A549 (cell line): ENCODE data around the gene NXPH4. TPM values are rescaled to one million over a fixed set of nuclear protein-coding genes. Genes with fewer than 3 reads are reported as not detected.

Source experiments
- ATAC-seq, 2 experiments: fragments of 200-7000 bp in 1 of 2; fragments of >200 bp in 1 of 2; cut with Nextera tagmentation in 1 of 2; cut with Tn5 transposase in 1 of 2; 3 replicates each; pipeline versions ENCODE4 v1.8.0 to v1.9.1; 2018 to 2020; ENCODE audit warnings: mild to moderate bottlenecking in 1 of 2, moderate library complexity in 1 of 2
- CTCF ChIA-PET: fragments of 300-600 bp; sonication (Branson Sonifier 250); formaldehyde crosslinking; extraction: SDS; loops from one replicate; lab custom pipeline; 2021; ENCODE audit warnings: antibody characterized with exemption, inconsistent platforms; lab: Yijun Ruan, JAX
- POLR2A ChIA-PET: fragments of 350-600 bp; formaldehyde crosslinking; extraction: SDS; loops from one replicate; lab custom pipeline; 2021; ENCODE audit warnings: antibody characterized with exemption, inconsistent platforms; lab: Yijun Ruan, JAX
- DNase-seq, 2 experiments: peaks; one replicate each; pipeline versions ENCODE4 v3.0.0 to v3.0.0-alpha.2; 2011 to 2016; ENCODE audit warnings: low read depth in 1 of 2, low spot score in 1 of 2
- FAIRE-seq: peaks from 2 replicates; lab custom pipeline; 2011; peaks lifted over from hg19 to GRCh38; lab: Jason Lieb, UNC
- H3K27ac ChIP-seq, 2 experiments: fragments of >200 bp; sonication (Bioruptor Twin); formaldehyde crosslinking; 3 replicates each; pipeline ENCODE4 v1.5.1; 2016 to 2017
- H3K4me1 ChIP-seq: fragments of >200 bp; sonication (Bioruptor Twin); formaldehyde crosslinking; 3 replicates; pipeline ENCODE4 v1.6.1; 2016
- H3K4me2 ChIP-seq: fragments of >200 bp; sonication (Bioruptor Twin); formaldehyde crosslinking; 3 replicates; pipeline ENCODE4 v1.6.1; 2016
- H3K4me3 ChIP-seq: fragments of >200 bp; sonication (Bioruptor Twin); formaldehyde crosslinking; 3 replicates; pipeline ENCODE4 v1.5.1; 2016
- H3K9me3 ChIP-seq: fragments of >200 bp; sonication (Bioruptor Twin); formaldehyde crosslinking; 3 replicates; pipeline ENCODE4 v1.6.1; 2016
- BHLHE40 ChIP-seq: IDR thresholded peaks from 2 replicates; pipeline ENCODE4 v1.6.1; 2012; ENCODE audit warnings: low read depth, low read length, inconsistent platforms
- CBX2 ChIP-seq: fragments of 200-600 bp; sonication (generic); IDR thresholded peaks from 2 replicates; pipeline ENCODE4 v1.6.1; 2016; ENCODE audit warnings: low read depth, mild to moderate bottlenecking, borderline replicate concordance
- CHD4 ChIP-seq: fragments of 200-600 bp; sonication (generic); IDR thresholded peaks from 2 replicates; pipeline ENCODE4 v1.6.1; 2016; ENCODE audit warnings: antibody characterized with exemption, mild to moderate bottlenecking, borderline replicate concordance
- EHF ChIP-seq: fragments of 250-450 bp; sonication (Bioruptor Pico); IDR thresholded peaks from 2 replicates; pipeline ENCODE4 v1.5.0; 2020; ENCODE audit warnings: mild to moderate bottlenecking
- EP300 ChIP-seq, 2 experiments: fragments of >200 bp; sonication (Bioruptor Twin); formaldehyde crosslinking; IDR thresholded peaks; 2 replicates in 1 of 2; 3 replicates in 1 of 2; pipeline ENCODE4 v1.6.1; 2016 to 2017
- FOSL2 ChIP-seq, 2 experiments: fragments of 450-650 bp in 1 of 2; fragments of >200 bp in 1 of 2; sonication (Bioruptor Twin) in 1 of 2; formaldehyde crosslinking; IDR thresholded peaks; 2 replicates each; pipeline versions ENCODE4 v1.5.0 to v1.6.1; 2016 to 2020; ENCODE audit warnings: mild to moderate bottlenecking in 1 of 2, moderate library complexity in 1 of 2
- FOXS1 ChIP-seq: fragments of 250-450 bp; sonication (Bioruptor Pico); IDR thresholded peaks from 2 replicates; pipeline ENCODE4 v1.5.0; 2020; ENCODE audit warnings: mild to moderate bottlenecking, moderate library complexity
- HDAC2 ChIP-seq: fragments of 200-600 bp; sonication (generic); IDR thresholded peaks from 2 replicates; pipeline ENCODE4 v1.6.1; 2016
- HOXB5 ChIP-seq: fragments of 250-450 bp; sonication (Bioruptor Pico); IDR thresholded peaks from 2 replicates; pipeline ENCODE4 v1.5.0; 2020; ENCODE audit warnings: mild to moderate bottlenecking, moderate library complexity
- JUNB ChIP-seq: fragments of >200 bp; sonication (Bioruptor Twin); formaldehyde crosslinking; IDR thresholded peaks from 2 replicates; pipeline ENCODE4 v1.6.1; 2016
- NPAS2 ChIP-seq: fragments of 250-450 bp; sonication (Bioruptor Pico); IDR thresholded peaks from 2 replicates; pipeline ENCODE4 v1.8.0; 2022; ENCODE audit warnings: mild to moderate bottlenecking, moderate library complexity, borderline replicate concordance
- NR3C1 ChIP-seq: fragments of >200 bp; sonication (Bioruptor Twin); formaldehyde crosslinking; IDR thresholded peaks from 3 replicates; pipeline ENCODE4 v1.6.1; 2017
- POLR2A ChIP-seq: IDR thresholded peaks from 2 replicates; pipeline ENCODE4 v1.6.1; 2012; ENCODE audit warnings: mild to moderate bottlenecking, low read length
- RARB ChIP-seq: fragments of 250-450 bp; sonication (Bioruptor Pico); IDR thresholded peaks from 2 replicates; pipeline ENCODE4 v1.8.0; 2021; ENCODE audit warnings: mild to moderate bottlenecking, moderate library complexity
- RCOR1 ChIP-seq: fragments of 150-350 bp; IDR thresholded peaks from 2 replicates; pipeline ENCODE4 v1.6.1; 2014; ENCODE audit warnings: antibody characterized with exemption, low read length, low read depth
- RFX5 ChIP-seq: fragments of 450-650 bp; IDR thresholded peaks from 2 replicates; pipeline ENCODE4 v1.7.1; 2014; ENCODE audit warnings: antibody characterized with exemption, mild to moderate bottlenecking, moderate library complexity
- RNF2 ChIP-seq: fragments of 200-600 bp; sonication (generic); IDR thresholded peaks from 2 replicates; pipeline ENCODE4 v1.6.1; 2016; ENCODE audit warnings: low read depth, mild to moderate bottlenecking, antibody characterized with exemption, moderate library complexity, borderline replicate concordance
- SMC3 ChIP-seq: fragments of >200 bp; sonication (Bioruptor Twin); formaldehyde crosslinking; IDR thresholded peaks from 3 replicates; pipeline ENCODE4 v1.6.1; 2018; ENCODE audit warnings: inconsistent platforms
- SREBF2 ChIP-seq: fragments of 450-650 bp; IDR thresholded peaks from 2 replicates; pipeline ENCODE4 v1.6.1; 2014; ENCODE audit warnings: mild to moderate bottlenecking, moderate library complexity
- TP53 ChIP-seq: fragments of 250-450 bp; sonication (Bioruptor Pico); IDR thresholded peaks from 2 replicates; pipeline ENCODE4 v1.5.0; 2021; ENCODE audit warnings: mild to moderate bottlenecking, moderate library complexity
- WGBS: methylation state at CpG from one replicate; pipeline ENCODE4 v1.1.6; 2017; ENCODE audit errors: missing lambda C conversion rate; 5-methylcytosine and 5-hydroxymethylcytosine counted together
- polyA plus RNA-seq, 4 experiments: library from polyadenylated mRNA; depleted of rRNA in 3 of 4; stranded (reverse); fragments of >200 nt; fragmentation: RNase III in 1 of 4; extraction: RNeasy Plus Mini Kit Qiagen cat#74134 plus additional on column Dnase treatment in 1 of 4; gene quantifications; 2 replicates in 3 of 4; 3 replicates in 1 of 4; pipeline ENCODE4 v1.2.3, GENCODE V29; 2011 to 2017
- TF ChIP-seq, protein P1 (sequence below): IDR thresholded peaks from 2 replicates; pipeline ENCODE4 v1.6.1; 2012; ENCODE audit warnings: low read depth, borderline replicate concordance
- TF ChIP-seq, protein P2 (sequence below): fragments of >200 bp; sonication (Bioruptor Twin); formaldehyde crosslinking; IDR thresholded peaks from 3 replicates; pipeline ENCODE4 v1.6.1; 2016
- TF ChIP-seq, protein P3 (sequence below): IDR thresholded peaks from 2 replicates; pipeline ENCODE4 v1.6.1; 2012
- TF ChIP-seq, protein P4 (sequence below): fragments of 150-350 bp; IDR thresholded peaks from 2 replicates; pipeline ENCODE4 v1.6.1; 2014; ENCODE audit warnings: low read depth, mild to moderate bottlenecking, low read length

Gene NXPH4
- polyA plus RNA-seq, 2 of the 4 experiments (the other 2 are of a cell fraction): 0.52 to 3.5 TPM

DNA sequence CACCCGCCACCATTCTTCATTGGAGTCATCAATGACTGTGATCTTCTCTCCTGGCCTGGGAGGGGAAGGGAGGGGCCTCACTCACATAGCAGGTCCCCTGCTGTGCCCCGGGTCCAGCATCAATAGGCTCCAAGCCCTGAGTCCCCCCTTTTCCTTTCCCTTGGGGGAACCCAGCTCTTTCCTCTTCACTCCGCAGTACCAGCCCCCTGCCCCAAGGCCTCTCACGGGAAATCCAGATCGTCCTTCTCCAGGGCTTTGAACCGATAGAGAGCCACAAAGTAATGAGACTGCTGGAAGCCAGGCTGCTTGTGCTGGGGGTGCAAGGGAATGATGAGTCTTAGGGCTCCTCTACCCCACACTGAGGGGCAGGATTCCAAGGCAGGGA is 27.7 kb downstream of the NXPH4 start:
- whole genome bisulfite sequencing: 74% methylated on average over 6 of the region's 6 CpGs
- CTCF ChIA-PET: interaction anchor here (0.5 to 26.5 kb wide), 24 partner anchors 8 to 242 kb away, joined by 3 to 615 read pairs (median 6); partner anchors contain the start of genes GLI1, INHBE, LRP1-AS and MYO1A
- no peak overlapping the region for H3K27ac ChIP-seq

DNA sequence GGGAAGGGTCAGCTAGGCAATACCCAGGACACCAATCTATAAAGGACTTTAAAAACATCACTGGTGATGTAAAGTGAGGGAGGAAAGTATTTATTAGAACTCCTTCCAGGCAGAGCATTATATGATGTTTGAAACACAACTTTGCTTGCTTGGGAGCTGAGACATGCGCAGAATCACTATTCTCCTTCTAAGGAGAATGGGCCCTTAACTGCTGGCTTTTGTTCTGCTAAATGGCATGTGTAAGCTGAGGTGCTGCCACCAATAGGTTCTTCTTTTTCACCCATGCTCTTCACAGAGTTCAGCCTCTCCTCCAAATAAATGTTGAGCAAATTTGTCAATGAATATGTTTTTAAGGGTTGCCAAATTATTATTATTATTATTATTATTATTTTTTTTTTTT is 30.4 kb downstream of the NXPH4 start:
- ChIA-PET CTCF (interaction anchor here (0.9 to 26.5 kb wide), 4 partner anchors 16 to 209 kb away, joined by 3 to 615 read pairs (median 70); partner anchors contain the start of gene NXPH4), POLR2A (interaction anchor here (0.8 kb wide), 1 partner anchor 32 kb away, joined by 3 read pairs; no protein-coding TSS in a partner anchor)
- FAIRE-seq: no peak
- DNase-seq: no peak
- Histone ChIP-seq H3K4me3 (no peak overlapping the region), H3K9me3 (no peaks in the 10 kb centered on the region), H3K4me2 (no peak overlapping the region), H3K27ac (no peak overlapping the region), H3K4me1 (peaks cover 16% of the 10 kb centered on the region; the same call in 2 of the 3 replicates)
- TF ChIP-seq, protein P1, sequence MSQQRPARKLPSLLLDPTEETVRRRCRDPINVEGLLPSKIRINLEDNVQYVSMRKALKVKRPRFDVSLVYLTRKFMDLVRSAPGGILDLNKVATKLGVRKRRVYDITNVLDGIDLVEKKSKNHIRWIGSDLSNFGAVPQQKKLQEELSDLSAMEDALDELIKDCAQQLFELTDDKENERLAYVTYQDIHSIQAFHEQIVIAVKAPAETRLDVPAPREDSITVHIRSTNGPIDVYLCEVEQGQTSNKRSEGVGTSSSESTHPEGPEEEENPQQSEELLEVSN: no peak
- TF ChIP-seq TP53 (CRISPR knock-in tag): no peak
- TF ChIP-seq RNF2: no peak
- no peak for TF ChIP-seq NR3C1
- no peak for TF ChIP-seq RCOR1
- no peak for TF ChIP-seq HOXB5 (CRISPR knock-in tag)
- TF ChIP-seq, protein P2, sequence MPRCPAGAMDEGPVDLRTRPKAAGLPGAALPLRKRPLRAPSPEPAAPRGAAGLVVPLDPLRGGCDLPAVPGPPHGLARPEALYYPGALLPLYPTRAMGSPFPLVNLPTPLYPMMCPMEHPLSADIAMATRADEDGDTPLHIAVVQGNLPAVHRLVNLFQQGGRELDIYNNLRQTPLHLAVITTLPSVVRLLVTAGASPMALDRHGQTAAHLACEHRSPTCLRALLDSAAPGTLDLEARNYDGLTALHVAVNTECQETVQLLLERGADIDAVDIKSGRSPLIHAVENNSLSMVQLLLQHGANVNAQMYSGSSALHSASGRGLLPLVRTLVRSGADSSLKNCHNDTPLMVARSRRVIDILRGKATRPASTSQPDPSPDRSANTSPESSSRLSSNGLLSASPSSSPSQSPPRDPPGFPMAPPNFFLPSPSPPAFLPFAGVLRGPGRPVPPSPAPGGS: no peak
- TF ChIP-seq EP300 (IDR thresholded peaks at IDR 0.05): no peak
- TF ChIP-seq, protein P3, sequence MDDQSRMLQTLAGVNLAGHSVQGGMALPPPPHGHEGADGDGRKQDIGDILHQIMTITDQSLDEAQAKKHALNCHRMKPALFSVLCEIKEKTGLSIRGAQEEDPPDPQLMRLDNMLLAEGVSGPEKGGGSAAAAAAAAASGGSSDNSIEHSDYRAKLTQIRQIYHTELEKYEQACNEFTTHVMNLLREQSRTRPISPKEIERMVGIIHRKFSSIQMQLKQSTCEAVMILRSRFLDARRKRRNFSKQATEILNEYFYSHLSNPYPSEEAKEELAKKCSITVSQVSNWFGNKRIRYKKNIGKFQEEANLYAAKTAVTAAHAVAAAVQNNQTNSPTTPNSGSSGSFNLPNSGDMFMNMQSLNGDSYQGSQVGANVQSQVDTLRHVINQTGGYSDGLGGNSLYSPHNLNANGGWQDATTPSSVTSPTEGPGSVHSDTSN: no peak
- 87% methylated on average over 1 of the region's 1 CpG for WGBS
- ATAC-seq: no peak

More for the DNA sequence above, 27.7 kb downstream of the NXPH4 start:
- Histone ChIP-seq H3K9me3 (no peaks in the 10 kb centered on the region), H3K4me3 (no peak overlapping the region), H3K4me2 (no peak overlapping the region; the same call in 2 of the 3 replicates), H3K4me1 (peaks cover 31% of the 10 kb centered on the region; the same call in 2 of the 3 replicates)
- no peak for DNase-seq
- no peak for FAIRE-seq
- POLR2A ChIA-PET: no interaction called here
- no peak for ATAC-seq
- no peak for TF ChIP-seq NR3C1
- TF ChIP-seq CHD4: no peak
- TF ChIP-seq SREBF2: no peak
- no peak for TF ChIP-seq BHLHE40
- no peak for TF ChIP-seq FOXS1 (CRISPR knock-in tag)
- TF ChIP-seq SMC3: no peak
- TF ChIP-seq FOSL2 (IDR thresholded peaks at IDR 0.05): no peak
- TF ChIP-seq FOSL2 (CRISPR knock-in tag; IDR thresholded peaks at IDR 0.05): no peak
- TF ChIP-seq JUNB: no peak
- no peak for TF ChIP-seq CBX2

DNA sequence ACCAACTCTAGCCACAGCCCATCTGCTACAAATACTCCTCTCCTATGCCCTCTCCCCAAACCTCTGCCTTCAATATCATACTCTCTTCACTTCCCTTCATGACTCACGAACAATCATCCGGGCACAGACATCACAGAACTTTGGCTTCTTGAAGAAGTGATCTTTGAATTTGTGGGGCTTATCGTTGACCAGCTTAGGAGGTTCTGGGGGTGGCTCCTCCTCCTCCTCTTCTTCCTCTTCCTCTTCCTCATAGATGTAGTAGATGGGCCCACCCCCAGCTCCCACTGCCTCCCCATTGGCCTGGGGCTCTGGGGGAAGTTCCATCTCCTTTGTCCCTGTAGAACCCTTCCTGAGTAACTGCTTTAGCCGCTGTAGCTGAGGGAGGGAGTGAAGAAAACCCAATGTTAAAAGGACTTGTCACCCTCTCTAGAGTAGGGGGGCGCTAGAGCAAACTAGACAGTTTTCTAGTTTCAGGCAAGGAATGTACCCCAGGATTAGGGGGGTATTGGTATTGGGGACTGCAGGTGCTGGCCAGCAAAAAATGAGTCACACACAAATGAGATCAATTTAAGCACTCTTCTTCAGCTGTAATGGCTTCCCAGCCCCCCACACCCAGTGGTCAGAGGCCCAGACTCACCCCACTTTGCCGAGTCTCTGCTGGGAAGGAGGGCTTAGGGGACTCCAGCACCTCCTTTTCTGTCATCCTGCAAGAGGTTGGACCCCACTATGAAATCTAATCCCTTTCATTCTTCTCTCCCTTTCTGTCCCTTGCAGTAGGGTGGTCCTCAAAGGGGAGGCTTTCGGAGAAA is 32.5 kb downstream of the NXPH4 start:
- 80% methylated on average over 7 of the region's 7 CpGs for WGBS
- no peak overlapping the region for H3K4me2 ChIP-seq
- H3K9me3 ChIP-seq: no peaks in the 10 kb centered on the region
- DNase-seq (no peak), ATAC-seq (no peak), FAIRE-seq (no peak)
- POLR2A ChIA-PET: no interaction called here
- TF ChIP-seq RFX5: no peak
- TF ChIP-seq SMC3: no peak
- TF ChIP-seq, protein P2: no peak
- TF ChIP-seq NPAS2: no peak
- no peak for TF ChIP-seq POLR2A
- TF ChIP-seq, protein P4, sequence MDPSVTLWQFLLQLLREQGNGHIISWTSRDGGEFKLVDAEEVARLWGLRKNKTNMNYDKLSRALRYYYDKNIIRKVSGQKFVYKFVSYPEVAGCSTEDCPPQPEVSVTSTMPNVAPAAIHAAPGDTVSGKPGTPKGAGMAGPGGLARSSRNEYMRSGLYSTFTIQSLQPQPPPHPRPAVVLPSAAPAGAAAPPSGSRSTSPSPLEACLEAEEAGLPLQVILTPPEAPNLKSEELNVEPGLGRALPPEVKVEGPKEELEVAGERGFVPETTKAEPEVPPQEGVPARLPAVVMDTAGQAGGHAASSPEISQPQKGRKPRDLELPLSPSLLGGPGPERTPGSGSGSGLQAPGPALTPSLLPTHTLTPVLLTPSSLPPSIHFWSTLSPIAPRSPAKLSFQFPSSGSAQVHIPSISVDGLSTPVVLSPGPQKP: no peak
- TF ChIP-seq EHF (CRISPR knock-in tag): no peak
- TF ChIP-seq RNF2: no peak
- no peak for TF ChIP-seq HDAC2
- no peak for TF ChIP-seq HOXB5 (CRISPR knock-in tag)
- TF ChIP-seq RARB: no peak
- no peak overlapping the region for H3K4me3 ChIP-seq
- H3K27ac ChIP-seq: no peak overlapping the region
- peaks cover 4% of the 10 kb centered on the region; the same call in 1 of the 3 replicates for H3K4me1 ChIP-seq
- CTCF ChIA-PET: interaction anchor here (1.0 to 12.1 kb wide), 8 partner anchors 10 to 210 kb away, joined by 3 to 131 read pairs (median 6); no protein-coding TSS in a partner anchor
